HG03280 (cell line): Measurements from ENCODE around the gene TERB2.
"Not testable (repeated sequence)": the region's sequence is repeated elsewhere in the genome, so short reads cannot be mapped to it uniquely, and the experiment has no call there.

ENCODE experiments used
- ATAC-seq: cut with Tn5 transposase; IDR thresholded peaks from one replicate; pipeline ENCODE4 v1.9.1; 2021; ENCODE audit warnings: mild to moderate bottlenecking, moderate library complexity; ENCODE audit not compliant: unreplicated experiment

TERB2 gene

GRCh38 chr15:45001180-45001579 is 44.7 kb downstream of the TERB2 start:
- ATAC-seq, result not testable (repeated sequence)

- ATAC-seq, result not testable (repeated sequence)
Measured at GRCh38 chr15:45003731-45004410, 47.4 kb downstream of the TERB2 start.

GRCh38 chr15:45004590-45005175 is 48.2 kb downstream of the TERB2 start:
- ATAC-seq, result not testable (repeated sequence)

GRCh38 chr15:45009046-45009445 is 52.6 kb downstream of the TERB2 start:
- no peak for ATAC-seq

GRCh38 chr15:45015114-45015513 is 58.6 kb downstream of the TERB2 start:
- ATAC-seq, result not testable (repeated sequence)

GRCh38 chr15:45020222-45020900 is 63.9 kb downstream of the TERB2 start:
- ATAC-seq, result not testable (repeated sequence)

- ATAC-seq, result not testable (repeated sequence)
Measured at GRCh38 chr15:45020901-45021259, 64.4 kb downstream of the TERB2 start.

- no peak for ATAC-seq
Measured at GRCh38 chr15:45021348-45021747, 64.9 kb downstream of the TERB2 start.

- peak; percentile 96 for ATAC-seq
Measured at GRCh38 chr15:45022871-45023658, 66.6 kb downstream of the TERB2 start, which contains the start of gene SORD. SORD (plus strand) TSS chr15:45023195; CDS start chr15:45023284, 89 bp downstream.

GRCh38 chr15:45023659-45024225 is 67.3 kb downstream of the TERB2 start:
- no peak for ATAC-seq

GRCh38 chr15:45024649-45025048 is 68.2 kb downstream of the TERB2 start:
- ATAC-seq, result not testable (repeated sequence)

- ATAC-seq, result not testable (repeated sequence)
Measured at GRCh38 chr15:45025627-45026026, 69.1 kb downstream of the TERB2 start.

GRCh38 chr15:45026651-45027190 is 70.2 kb downstream of the TERB2 start:
- no peak for ATAC-seq

GRCh38 chr15:45027220-45027619 is 70.7 kb downstream of the TERB2 start:
- ATAC-seq, result no peak
